GM10266 (cell line): ENCODE results near the gene CBFA2T2.

Experiments used
- DNase-seq: peaks from one replicate; pipeline ENCODE4 v3.0.0; 2012; ENCODE audit errors: extremely low spot score
- TF ChIP-seq, protein P1 (sequence below): IDR thresholded peaks from 2 replicates; pipeline ENCODE4 v1.5.1; 2012; ENCODE audit warnings: mild to moderate bottlenecking, low read depth; ENCODE audit not compliant: control insufficient read depth, insufficient read depth; ENCODE audit errors: missing control alignments

CBFA2T2 gene

DNA sequence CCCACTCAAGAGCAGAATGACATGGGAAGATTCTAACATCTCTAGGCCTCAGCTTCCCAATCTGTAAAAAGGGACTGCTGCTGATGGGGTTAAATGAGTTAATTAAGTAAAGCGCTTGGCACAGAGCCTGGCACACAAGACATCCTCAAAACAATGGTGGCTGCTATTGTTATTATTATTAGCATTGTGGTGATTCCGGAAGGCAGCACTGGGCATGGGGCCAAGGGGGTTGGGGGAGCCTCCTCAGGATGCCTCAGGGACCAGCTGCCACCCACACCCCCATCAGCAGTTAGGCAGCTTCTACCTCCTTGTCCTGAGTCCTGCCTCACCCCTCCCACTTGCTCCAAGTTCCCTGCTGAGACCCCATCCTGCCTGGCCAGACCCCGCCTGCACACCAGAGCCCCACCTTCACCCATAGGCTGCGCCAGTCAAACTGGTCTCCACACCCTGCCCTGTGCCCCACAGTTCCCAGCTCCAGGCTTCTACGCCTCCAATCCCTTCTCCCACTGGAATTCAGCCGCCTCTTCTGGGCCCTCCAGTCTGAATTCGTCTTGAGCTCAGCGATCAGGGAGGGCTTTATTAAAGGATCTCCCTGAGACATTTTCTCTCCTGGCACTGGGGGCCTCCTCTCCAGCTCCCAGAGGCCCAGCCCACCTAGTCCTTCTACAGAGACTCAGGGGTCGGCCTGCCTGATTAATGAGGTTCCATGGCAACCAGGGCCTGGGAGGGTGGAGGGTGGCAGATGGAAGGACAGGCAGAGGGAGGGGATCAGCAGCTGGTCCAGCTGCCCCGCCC lies 194.8 kb downstream of the CBFA2T2 start:
- DNase-seq: no peak
- TF ChIP-seq, protein P1, sequence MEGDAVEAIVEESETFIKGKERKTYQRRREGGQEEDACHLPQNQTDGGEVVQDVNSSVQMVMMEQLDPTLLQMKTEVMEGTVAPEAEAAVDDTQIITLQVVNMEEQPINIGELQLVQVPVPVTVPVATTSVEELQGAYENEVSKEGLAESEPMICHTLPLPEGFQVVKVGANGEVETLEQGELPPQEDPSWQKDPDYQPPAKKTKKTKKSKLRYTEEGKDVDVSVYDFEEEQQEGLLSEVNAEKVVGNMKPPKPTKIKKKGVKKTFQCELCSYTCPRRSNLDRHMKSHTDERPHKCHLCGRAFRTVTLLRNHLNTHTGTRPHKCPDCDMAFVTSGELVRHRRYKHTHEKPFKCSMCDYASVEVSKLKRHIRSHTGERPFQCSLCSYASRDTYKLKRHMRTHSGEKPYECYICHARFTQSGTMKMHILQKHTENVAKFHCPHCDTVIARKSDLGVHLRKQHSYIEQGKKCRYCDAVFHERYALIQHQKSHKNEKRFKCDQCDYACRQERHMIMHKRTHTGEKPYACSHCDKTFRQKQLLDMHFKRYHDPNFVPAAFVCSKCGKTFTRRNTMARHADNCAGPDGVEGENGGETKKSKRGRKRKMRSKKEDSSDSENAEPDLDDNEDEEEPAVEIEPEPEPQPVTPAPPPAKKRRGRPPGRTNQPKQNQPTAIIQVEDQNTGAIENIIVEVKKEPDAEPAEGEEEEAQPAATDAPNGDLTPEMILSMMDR: no peak

DNA sequence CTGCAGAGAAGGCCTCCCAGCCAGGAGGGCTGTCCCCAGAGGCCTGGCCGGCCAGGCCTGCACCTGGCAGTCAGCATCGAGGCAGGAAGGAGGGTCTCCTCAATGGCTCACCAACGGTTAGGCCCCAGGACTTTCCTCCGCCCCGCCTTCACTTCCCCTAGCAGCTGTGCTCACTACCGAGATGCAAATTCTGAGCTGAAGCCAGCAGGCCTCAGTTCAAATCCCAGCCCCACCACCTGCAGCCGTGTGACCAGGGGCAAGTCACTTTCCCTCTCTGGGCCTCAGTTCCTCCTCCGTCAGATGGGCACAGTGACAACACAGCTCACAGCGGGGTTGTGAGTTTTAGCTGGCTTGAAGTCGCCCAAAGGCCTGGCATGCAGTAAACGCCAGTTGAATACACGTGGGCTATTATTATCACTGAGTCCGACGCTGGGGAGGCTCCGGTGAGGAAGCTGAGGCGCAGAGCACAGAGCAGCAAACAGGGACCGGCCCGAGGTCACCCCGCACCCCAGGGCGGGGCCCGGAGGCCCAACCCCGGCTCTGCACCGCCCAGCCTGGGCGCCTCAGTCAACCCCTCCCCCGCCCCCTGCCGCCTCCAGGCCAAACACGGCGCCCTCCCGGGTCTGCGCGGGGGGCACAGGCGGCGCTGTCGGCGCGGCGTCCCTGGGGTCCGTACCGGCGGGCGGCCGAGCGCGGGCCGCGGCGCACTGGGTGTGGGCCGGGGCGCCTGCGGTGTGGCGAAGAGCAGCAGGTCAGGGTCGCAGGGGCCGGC lies 195.6 kb downstream of the CBFA2T2 start:
- peak; percentile 86 for DNase-seq
- TF ChIP-seq, protein P1: no peak

DNA sequence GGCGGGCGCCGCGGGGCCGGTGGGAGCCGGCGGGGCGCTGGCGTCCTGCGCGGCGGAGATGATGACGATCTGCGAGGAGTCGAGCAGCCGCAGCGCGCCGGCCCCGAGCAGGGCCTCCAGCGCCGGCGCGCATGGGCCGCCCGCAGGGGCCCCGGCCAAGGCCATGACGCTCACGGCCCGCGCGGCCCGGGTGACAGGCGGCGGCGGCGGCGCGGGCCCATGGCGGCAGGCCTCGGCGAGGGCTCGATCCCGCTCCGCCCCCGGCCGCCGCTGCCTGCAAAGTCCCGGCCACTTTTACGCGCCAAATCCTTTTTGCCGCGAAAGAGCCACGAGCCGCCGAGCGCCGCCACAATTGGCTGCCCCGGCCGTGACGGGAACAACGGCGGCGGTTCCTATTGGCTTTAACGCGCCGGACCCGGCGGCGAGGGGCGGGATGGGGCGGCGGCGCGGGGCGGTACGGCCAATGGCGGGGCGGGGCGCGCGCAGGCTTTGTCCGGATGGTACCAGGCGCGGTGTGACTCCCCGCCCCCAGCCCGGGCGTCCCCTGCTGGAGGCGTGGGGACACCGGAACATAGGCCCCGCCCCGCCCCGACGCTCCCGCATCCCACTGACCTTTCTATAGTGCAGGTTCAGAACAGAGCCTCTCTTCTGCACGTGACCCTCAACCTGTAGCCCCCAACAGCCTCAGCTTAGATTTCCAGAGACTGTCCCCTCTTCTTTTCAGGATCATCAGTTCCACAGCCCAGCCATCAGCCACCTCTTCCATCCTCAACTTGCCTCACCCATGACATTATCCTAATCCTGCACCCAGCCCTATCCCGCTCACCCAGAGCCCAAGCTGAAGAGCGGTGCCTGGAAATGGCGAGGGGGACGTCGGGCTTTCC lies 196.4 kb downstream of the CBFA2T2 start, which contains the start of gene E2F1:
Gene E2F1 (minus strand): TSS at position 286 of the 884 bp plus-strand sequence. CDS start 121 bp downstream, at position 165.
- DNase-seq: peak; percentile 99
- TF ChIP-seq, protein P1: peak; percentile 37

DNA sequence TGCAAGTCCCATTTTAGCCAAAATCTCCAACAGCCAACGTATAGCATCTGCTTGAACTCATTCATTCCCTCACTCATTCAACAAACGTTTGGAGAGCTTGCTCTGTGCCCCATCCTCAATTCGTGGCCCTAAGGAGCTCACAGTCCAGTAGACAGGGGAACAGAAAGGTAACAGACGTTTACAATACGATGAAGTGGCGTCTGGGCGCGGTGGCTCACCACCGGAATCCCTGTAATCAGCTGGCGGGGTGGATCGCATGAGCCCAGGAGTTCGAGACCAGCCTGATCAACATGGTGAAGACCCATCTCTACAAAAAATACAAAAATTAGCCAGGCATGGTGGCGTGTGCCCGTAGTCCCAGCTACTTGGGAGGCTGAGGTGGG lies 197.1 kb downstream of the CBFA2T2 start:
- no peak for DNase-seq
- TF ChIP-seq, protein P1: no peak

DNA sequence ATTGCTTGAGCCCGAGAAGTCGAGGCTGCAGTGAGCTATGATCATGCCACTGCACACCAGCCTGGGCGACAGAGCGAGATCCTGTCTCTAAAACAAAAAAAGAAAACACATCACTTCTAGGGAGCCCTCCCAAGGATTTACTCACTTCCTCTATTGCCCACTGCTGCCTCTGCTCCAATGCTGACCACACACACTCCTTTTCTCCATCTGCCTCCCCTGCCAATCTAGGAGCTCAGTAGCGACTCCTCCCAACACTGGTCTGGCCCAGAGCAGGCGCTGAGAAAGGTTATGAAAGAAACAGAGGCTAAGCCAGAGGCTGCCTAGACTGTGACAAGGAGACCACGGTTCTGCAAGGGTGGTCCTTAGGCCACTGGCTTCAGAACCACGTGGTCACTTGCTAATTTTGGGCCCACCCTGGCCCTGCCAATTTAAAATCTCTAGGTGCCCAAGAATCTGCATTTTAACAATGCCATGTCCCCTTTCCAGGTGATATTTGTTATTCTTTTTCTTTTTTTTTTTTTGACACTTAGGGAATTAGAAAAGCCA lies 197.5 kb downstream of the CBFA2T2 start:
- TF ChIP-seq, protein P1: no peak
- no peak for DNase-seq

DNA sequence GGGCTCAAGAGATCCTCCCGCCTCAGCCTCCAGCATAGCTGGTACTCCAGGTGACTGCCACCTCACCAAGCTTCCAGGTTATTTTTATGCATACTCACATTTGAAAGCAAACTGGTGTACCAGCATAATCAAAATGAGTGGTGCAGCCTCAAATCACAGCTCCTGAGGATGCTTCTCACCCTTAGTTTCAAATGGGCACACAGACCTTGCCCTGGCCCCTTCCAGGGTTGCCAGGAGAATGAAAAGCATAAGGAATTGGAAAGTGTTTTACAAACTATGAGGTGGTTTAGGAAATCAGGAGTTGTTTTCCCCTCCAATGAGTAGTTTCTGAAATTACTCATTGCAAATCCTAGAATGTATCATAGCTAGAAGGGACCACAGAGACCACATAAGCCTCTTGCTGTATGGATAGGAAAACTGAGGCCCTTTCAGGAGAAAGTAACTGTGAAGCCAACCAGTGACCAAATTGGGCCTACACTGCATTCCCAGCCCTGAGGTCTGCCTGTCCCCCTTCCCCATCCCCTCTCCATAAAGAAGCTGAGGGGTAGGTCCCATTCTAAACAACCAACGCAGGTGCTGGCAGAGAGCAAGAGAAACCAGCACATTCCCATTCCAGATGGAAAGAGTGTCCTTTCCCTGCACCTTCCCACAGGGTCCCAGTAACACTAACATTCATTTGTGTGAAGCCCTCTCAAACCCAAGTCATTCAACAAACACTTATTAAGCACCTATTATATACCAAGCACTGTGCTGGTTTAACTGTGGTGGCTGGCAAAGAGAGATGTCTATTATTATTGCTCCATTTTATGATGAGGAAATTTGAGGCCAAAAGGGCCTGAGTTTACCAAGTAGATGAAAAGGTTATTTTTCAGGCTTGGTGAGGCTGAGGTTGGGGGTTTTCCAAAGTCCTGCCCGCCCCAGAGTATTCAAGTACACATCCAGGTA lies 198.4 kb downstream of the CBFA2T2 start:
- TF ChIP-seq, protein P1: no peak
- no peak for DNase-seq
